Measurements from ENCODE around the gene FMNL3. TPM values are rescaled to one million over a fixed set of nuclear protein-coding genes. Genes with fewer than 3 reads are reported as not detected.
A peak's percentile ranks its signal among the peaks of the same experiment; 100 is the strongest.
"Not testable (repeated sequence)": the region's sequence is repeated elsewhere in the genome, so short reads cannot be mapped to it uniquely, and the experiment has no call there.

Gene FMNL3
- total RNA-seq, 1 donor from 2014 or later = 58.4 TPM

DNA sequence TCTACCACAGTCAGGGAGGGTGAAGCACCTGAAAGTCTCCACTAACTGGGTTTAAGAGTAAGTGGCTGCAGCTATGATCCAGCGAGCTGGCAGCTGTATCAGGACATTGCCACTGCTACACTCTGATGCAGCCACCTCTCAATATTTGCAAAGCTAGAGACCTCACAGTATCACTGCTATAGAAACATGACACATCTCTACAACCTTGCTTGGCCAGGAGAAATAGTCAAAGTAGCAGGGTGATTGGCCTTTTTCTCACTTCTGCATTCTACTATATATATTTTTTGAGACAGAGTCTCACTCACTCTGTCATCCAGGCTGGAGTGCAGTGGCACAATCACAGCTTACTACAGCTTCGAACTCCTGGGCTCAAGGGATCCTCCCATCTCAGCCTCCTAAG, 9.3 kb upstream of the FMNL3 start:
- Histone ChIP-seq H3K27me3 (ENCODE audit: insufficient read depth, low read length) (peaks cover 22% of the 10 kb centered on the region), H3K79me2 (ENCODE audit: insufficient read depth, low read length) (no peaks in the 10 kb centered on the region), H3K9me3 (ENCODE audit: insufficient read depth, low read depth, low read length) (no peaks in the 10 kb centered on the region), H3K4me3 (ENCODE audit: insufficient read depth, low read depth, low read length) (no peak overlapping the region), H3K4me2 (ENCODE audit: low read length) (no peak overlapping the region), H4K20me1 (ENCODE audit: insufficient read depth, low read length) (peaks cover 3% of the 10 kb centered on the region), H3K9ac (ENCODE audit: low read length) (no peak overlapping the region), H3K36me3 (ENCODE audit: insufficient read depth, low read length) (no peaks in the 10 kb centered on the region), H2AFZ (ENCODE audit: low read depth, low read length) (no peak overlapping the region), H3K4me1 (ENCODE audit: insufficient read depth, low read length) (no peaks in the 10 kb centered on the region), H3K27ac (ENCODE audit: low read depth, low read length) (no peak overlapping the region)
- peaks cover 19% of the 10 kb centered on the region for H3K27me3 Mint-ChIP-seq (ENCODE audit: low read depth, unreplicated experiment)
- TF ChIP-seq EZH2 (IDR thresholded peaks at IDR 0.05; ENCODE audit: insufficient read depth, low read length) = no peak
- TF ChIP-seq, protein P1, sequence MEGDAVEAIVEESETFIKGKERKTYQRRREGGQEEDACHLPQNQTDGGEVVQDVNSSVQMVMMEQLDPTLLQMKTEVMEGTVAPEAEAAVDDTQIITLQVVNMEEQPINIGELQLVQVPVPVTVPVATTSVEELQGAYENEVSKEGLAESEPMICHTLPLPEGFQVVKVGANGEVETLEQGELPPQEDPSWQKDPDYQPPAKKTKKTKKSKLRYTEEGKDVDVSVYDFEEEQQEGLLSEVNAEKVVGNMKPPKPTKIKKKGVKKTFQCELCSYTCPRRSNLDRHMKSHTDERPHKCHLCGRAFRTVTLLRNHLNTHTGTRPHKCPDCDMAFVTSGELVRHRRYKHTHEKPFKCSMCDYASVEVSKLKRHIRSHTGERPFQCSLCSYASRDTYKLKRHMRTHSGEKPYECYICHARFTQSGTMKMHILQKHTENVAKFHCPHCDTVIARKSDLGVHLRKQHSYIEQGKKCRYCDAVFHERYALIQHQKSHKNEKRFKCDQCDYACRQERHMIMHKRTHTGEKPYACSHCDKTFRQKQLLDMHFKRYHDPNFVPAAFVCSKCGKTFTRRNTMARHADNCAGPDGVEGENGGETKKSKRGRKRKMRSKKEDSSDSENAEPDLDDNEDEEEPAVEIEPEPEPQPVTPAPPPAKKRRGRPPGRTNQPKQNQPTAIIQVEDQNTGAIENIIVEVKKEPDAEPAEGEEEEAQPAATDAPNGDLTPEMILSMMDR (IDR thresholded peaks at IDR 0.05; ENCODE audit: insufficient read depth, low read depth, low read length) = no peak
- no peaks in the 10 kb centered on the region for H3K4me1 Mint-ChIP-seq (ENCODE audit: low read depth, unreplicated experiment)
- DNase-seq (ENCODE audit: low read depth) (no peak), FAIRE-seq (no peak)
- no peak overlapping the region for H3K27ac Mint-ChIP-seq (ENCODE audit: unreplicated experiment)
- H3K9me3 Mint-ChIP-seq (ENCODE audit: unreplicated experiment) = peaks cover 6% of the 10 kb centered on the region
- no peak overlapping the region for H3K4me3 Mint-ChIP-seq (ENCODE audit: unreplicated experiment)
- H3K36me3 Mint-ChIP-seq (ENCODE audit: low read depth, unreplicated experiment) = peaks cover 8% of the 10 kb centered on the region

- Mint-ChIP-seq H3K27ac (ENCODE audit: unreplicated experiment) (peak overlapping the region; percentile 6), H3K27me3 (ENCODE audit: low read depth, unreplicated experiment) (peaks cover 32% of the 10 kb centered on the region), H3K4me3 (ENCODE audit: unreplicated experiment) (peak overlapping the region; percentile 63)
- H3K27me3 ChIP-seq (ENCODE audit: insufficient read depth, low read length) = peaks cover 35% of the 10 kb centered on the region
- not testable (repeated sequence) for H3K4me2 ChIP-seq (ENCODE audit: low read length); H4K20me1 ChIP-seq (ENCODE audit: insufficient read depth, low read length); DNase-seq (ENCODE audit: low read depth); H3K9ac ChIP-seq (ENCODE audit: low read length); H3K9me3 ChIP-seq (ENCODE audit: insufficient read depth, low read depth, low read length); H3K36me3 ChIP-seq (ENCODE audit: insufficient read depth, low read length); H3K79me2 ChIP-seq (ENCODE audit: insufficient read depth, low read length); H3K27ac ChIP-seq (ENCODE audit: low read depth, low read length); H3K4me3 ChIP-seq (ENCODE audit: insufficient read depth, low read depth, low read length); H3K4me1 Mint-ChIP-seq (ENCODE audit: low read depth, unreplicated experiment); H3K36me3 Mint-ChIP-seq (ENCODE audit: low read depth, unreplicated experiment); H2AFZ ChIP-seq (ENCODE audit: low read depth, low read length); H3K9me3 Mint-ChIP-seq (ENCODE audit: unreplicated experiment); H3K4me1 ChIP-seq (ENCODE audit: insufficient read depth, low read length); FAIRE-seq
Measured at GRCh38 chr12:49713952-49714351, 6.7 kb upstream of the FMNL3 start.

DNA sequence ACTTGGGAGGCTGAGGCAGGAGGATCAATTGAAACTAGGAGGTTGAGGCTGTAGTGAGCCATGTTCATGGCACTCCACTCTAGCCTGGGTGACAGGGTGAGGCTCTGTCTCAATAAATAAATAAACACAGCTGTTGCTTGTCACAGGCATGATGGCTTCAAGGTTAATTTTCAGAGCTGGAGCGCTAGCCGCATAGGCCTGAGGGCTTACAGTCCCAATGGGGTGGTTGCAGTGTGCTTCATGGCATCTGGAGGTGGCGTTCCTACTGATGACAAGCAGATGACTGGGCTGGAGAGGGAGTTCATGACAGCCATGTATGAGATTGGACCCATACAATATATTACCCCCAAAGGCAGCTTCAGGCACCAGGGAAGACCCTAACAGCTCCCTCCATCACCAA, 1.6 kb upstream of the FMNL3 start:
- H3K4me3 ChIP-seq (ENCODE audit: insufficient read depth, low read depth, low read length) = no peak overlapping the region
- no peak for FAIRE-seq
- peaks cover 3% of the 10 kb centered on the region for H3K36me3 Mint-ChIP-seq (ENCODE audit: low read depth, unreplicated experiment)
- no peaks in the 10 kb centered on the region for H3K9me3 ChIP-seq (ENCODE audit: insufficient read depth, low read depth, low read length)
- H3K9ac ChIP-seq (ENCODE audit: low read length) = no peak overlapping the region
- no peak overlapping the region for H3K4me3 Mint-ChIP-seq (ENCODE audit: unreplicated experiment)
- peaks cover 5% of the 10 kb centered on the region for H4K20me1 ChIP-seq (ENCODE audit: insufficient read depth, low read length)
- no peak overlapping the region for H3K4me2 ChIP-seq (ENCODE audit: low read length)
- no peaks in the 10 kb centered on the region for H3K36me3 ChIP-seq (ENCODE audit: insufficient read depth, low read length)
- peaks cover 5% of the 10 kb centered on the region for H3K9me3 Mint-ChIP-seq (ENCODE audit: unreplicated experiment)
- peaks cover 22% of the 10 kb centered on the region for H3K4me1 ChIP-seq (ENCODE audit: insufficient read depth, low read length)
- DNase-seq (ENCODE audit: low read depth) = no peak
- peaks cover 31% of the 10 kb centered on the region for H3K79me2 ChIP-seq (ENCODE audit: insufficient read depth, low read length)
- H3K27me3 Mint-ChIP-seq (ENCODE audit: low read depth, unreplicated experiment) = peaks cover 23% of the 10 kb centered on the region
- peaks cover 20% of the 10 kb centered on the region for H3K4me1 Mint-ChIP-seq (ENCODE audit: low read depth, unreplicated experiment)
- H3K27ac ChIP-seq (ENCODE audit: low read depth, low read length) = no peak overlapping the region
- peaks cover 21% of the 10 kb centered on the region for H3K27me3 ChIP-seq (ENCODE audit: insufficient read depth, low read length)
- TF ChIP-seq, protein P1 (IDR thresholded peaks at IDR 0.05; ENCODE audit: insufficient read depth, low read depth, low read length) = no peak
- TF ChIP-seq EZH2 (IDR thresholded peaks at IDR 0.05; ENCODE audit: insufficient read depth, low read length) = no peak
- H2AFZ ChIP-seq (ENCODE audit: low read depth, low read length) = no peak overlapping the region
- no peak overlapping the region for H3K27ac Mint-ChIP-seq (ENCODE audit: unreplicated experiment)

Measured in astrocyte (in vitro differentiated cells and primary cell).